Measurements from ENCODE around the gene PLA2G6.
"Not testable (repeated sequence)": the region's sequence is repeated elsewhere in the genome, so short reads cannot be mapped to it uniquely, and the experiment has no call there.

PLA2G6 gene

GRCh38 chr22:38154563-38154915, 27.1 kb downstream of the PLA2G6 start:
- not testable (repeated sequence) for H3K36me3 ChIP-seq (ENCODE audit: insufficient read depth, low read length); H3F3A ChIP-seq (ENCODE audit: low read depth); H4K20me1 ChIP-seq (ENCODE audit: insufficient read depth, low read length, poor library complexity, severe bottlenecking); H3K4me2 ChIP-seq (ENCODE audit: low read depth, low read length, poor library complexity, severe bottlenecking); H3K9ac ChIP-seq (ENCODE audit: low read depth, low read length, poor library complexity, severe bottlenecking); H3K9me2 ChIP-seq (replicated peaks; ENCODE audit: low read depth, low read length); H3K4me3 ChIP-seq (ENCODE audit: low read length, poor library complexity, severe bottlenecking); H3K4me1 ChIP-seq (ENCODE audit: insufficient read depth, low read length, poor library complexity, severe bottlenecking); H2AFZ ChIP-seq (ENCODE audit: low read length); H3K79me2 ChIP-seq (ENCODE audit: insufficient read depth, low read length); H3K27me3 ChIP-seq (ENCODE audit: insufficient read depth, low read length, poor library complexity, severe bottlenecking); H3K9me3 ChIP-seq (ENCODE audit: insufficient read depth, low read depth, low read length)
- TF ChIP-seq CTCF (conservative IDR thresholded peaks at IDR 0.05; ENCODE audit: low read length): peak; percentile 28; the same call in 1 of the 2 replicates

GRCh38 chr22:38153821-38154562, 27.6 kb downstream of the PLA2G6 start:
- H3K27me3 ChIP-seq (ENCODE audit: insufficient read depth, low read length, poor library complexity, severe bottlenecking): no peaks in the 10 kb centered on the region
- no peaks in the 10 kb centered on the region for H3K36me3 ChIP-seq (ENCODE audit: insufficient read depth, low read length)
- H3K4me3 ChIP-seq (ENCODE audit: low read length, poor library complexity, severe bottlenecking): no peak overlapping the region
- peaks cover 3% of the 10 kb centered on the region for H3K4me1 ChIP-seq (ENCODE audit: insufficient read depth, low read length, poor library complexity, severe bottlenecking)
- H4K20me1 ChIP-seq (ENCODE audit: insufficient read depth, low read length, poor library complexity, severe bottlenecking): no peaks in the 10 kb centered on the region
- H3K9me3 ChIP-seq (ENCODE audit: insufficient read depth, low read depth, low read length): no peaks in the 10 kb centered on the region
- H3K9ac ChIP-seq (ENCODE audit: low read depth, low read length, poor library complexity, severe bottlenecking): no peak overlapping the region
- H3K79me2 ChIP-seq (ENCODE audit: insufficient read depth, low read length): no peaks in the 10 kb centered on the region
- H2AFZ ChIP-seq (ENCODE audit: low read length): no peak overlapping the region
- no peaks in the 10 kb centered on the region for H3F3A ChIP-seq (ENCODE audit: low read depth)
- H3K9me2 ChIP-seq (replicated peaks; ENCODE audit: low read depth, low read length): no peaks in the 10 kb centered on the region
- TF ChIP-seq CTCF (conservative IDR thresholded peaks at IDR 0.05; ENCODE audit: low read length): no peak
- no peak for TF ChIP-seq EZH2phosphoT487 (IDR thresholded peaks at IDR 0.05; ENCODE audit: borderline replicate concordance)
- H3K4me2 ChIP-seq (ENCODE audit: low read depth, low read length, poor library complexity, severe bottlenecking): no peak overlapping the region

- H3K4me2 ChIP-seq (ENCODE audit: low read depth, low read length, poor library complexity, severe bottlenecking): no peak overlapping the region
- H4K20me1 ChIP-seq (ENCODE audit: insufficient read depth, low read length, poor library complexity, severe bottlenecking): no peaks in the 10 kb centered on the region
- TF ChIP-seq EZH2phosphoT487 (IDR thresholded peaks at IDR 0.05; ENCODE audit: borderline replicate concordance) (no peak), CTCF (conservative IDR thresholded peaks at IDR 0.05; ENCODE audit: low read length) (no peak)
Measured at GRCh38 chr22:38151126-38151500, 30.5 kb downstream of the PLA2G6 start.

More at GRCh38 chr22:38151126-38151500, 30.5 kb downstream of the PLA2G6 start:
- no peaks in the 10 kb centered on the region for H3K36me3 ChIP-seq (ENCODE audit: insufficient read depth, low read length)
- H3K9me2 ChIP-seq (replicated peaks; ENCODE audit: low read depth, low read length): no peaks in the 10 kb centered on the region
- H3K79me2 ChIP-seq (ENCODE audit: insufficient read depth, low read length): no peaks in the 10 kb centered on the region
- H3K4me1 ChIP-seq (ENCODE audit: insufficient read depth, low read length, poor library complexity, severe bottlenecking): peaks cover 3% of the 10 kb centered on the region
- no peak overlapping the region for H2AFZ ChIP-seq (ENCODE audit: low read length)
- no peaks in the 10 kb centered on the region for H3K27me3 ChIP-seq (ENCODE audit: insufficient read depth, low read length, poor library complexity, severe bottlenecking)
- H3K9me3 ChIP-seq (ENCODE audit: insufficient read depth, low read depth, low read length): no peaks in the 10 kb centered on the region
- no peak overlapping the region for H3K4me3 ChIP-seq (ENCODE audit: low read length, poor library complexity, severe bottlenecking)
- no peak overlapping the region for H3K9ac ChIP-seq (ENCODE audit: low read depth, low read length, poor library complexity, severe bottlenecking)
- no peaks in the 10 kb centered on the region for H3F3A ChIP-seq (ENCODE audit: low read depth)

All from Loucy (cell line).